VCaP (cell line): Measurements from ENCODE around the gene LCNL1.

Source experiments
- H3K27ac ChIP-seq: fragments of 450-650 bp; 2 replicates; pipeline ENCODE4 v1.5.1; 2017
- CTCF ChIP-seq: fragments of 450-650 bp; conservative IDR thresholded peaks from 2 replicates; pipeline ENCODE4 v1.5.1; 2017; ENCODE audit warnings: mild to moderate bottlenecking, moderate library complexity

The LCNL1 gene

DNA sequence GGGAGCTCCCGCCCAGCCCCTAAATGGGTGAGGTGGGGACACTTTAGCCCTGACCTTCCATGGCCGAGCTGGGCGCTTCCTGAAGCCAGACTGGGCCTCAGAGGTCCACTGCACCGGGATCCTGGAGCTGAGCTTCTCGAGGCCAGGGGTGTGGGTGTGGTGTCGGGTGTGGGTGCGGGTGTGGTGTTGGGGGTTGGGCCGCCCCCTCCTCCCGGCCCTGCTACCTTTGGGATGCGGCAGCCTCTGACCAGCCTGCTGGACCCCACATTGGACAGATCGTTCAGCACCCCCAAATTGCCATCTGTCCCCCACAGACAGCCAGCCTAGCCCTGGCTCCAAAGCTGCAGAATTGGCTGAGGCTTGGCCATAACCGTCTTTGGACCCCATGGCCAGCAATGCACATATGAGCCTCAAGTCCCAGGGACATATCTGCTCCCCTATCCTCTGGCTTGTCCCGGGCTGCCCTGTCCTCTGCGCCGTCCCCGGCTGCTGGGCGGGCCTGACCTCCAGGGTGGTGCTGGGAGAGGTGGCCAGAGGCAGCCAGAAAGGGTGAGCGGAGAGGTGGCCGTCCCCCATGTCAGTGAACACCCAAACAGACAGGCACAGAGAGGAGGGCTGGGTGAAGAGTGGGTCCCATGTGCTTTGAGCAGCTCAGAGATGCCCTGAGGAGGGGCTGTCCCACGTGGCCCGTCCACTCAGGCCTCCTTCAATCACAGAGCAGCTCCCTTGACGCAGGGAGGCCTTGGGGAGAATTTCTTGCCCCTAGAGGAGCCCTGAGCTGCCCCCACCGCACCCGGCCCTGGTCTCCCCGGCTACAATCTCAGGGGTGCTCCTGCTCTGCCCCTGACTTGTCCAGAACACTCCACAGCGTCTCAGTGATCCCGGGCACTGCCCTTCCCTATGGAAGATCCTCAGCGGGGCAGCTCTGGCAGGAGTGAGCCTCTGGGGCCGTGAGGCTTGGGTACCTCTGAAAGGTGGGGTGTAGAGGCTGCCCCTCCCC is 8.9 kb upstream of the LCNL1 start:
- no peak overlapping the region for H3K27ac ChIP-seq
- TF ChIP-seq CTCF, result no peak

GRCh38 chr9:136974817-136975535 is 7.8 kb upstream of the LCNL1 start:
- no peak for TF ChIP-seq CTCF
- no peak overlapping the region for H3K27ac ChIP-seq

- H3K27ac ChIP-seq, result no peak overlapping the region
- TF ChIP-seq CTCF, result no peak
These were observed 7.1 kb upstream of the LCNL1 start for GRCh38 chr9:136975644-136976043.

GRCh38 chr9:136977223-136977622 is 5.6 kb upstream of the LCNL1 start, which contains the start of gene PTGDS:
Gene PTGDS, plus strand, starts transcription at chr9:136977504. Its CDS starts 75 bp downstream, at chr9:136977579.
- peak within 1 kb of the TSS; percentile 31; the same call in 1 of the 2 replicates for H3K27ac ChIP-seq
- no peak for TF ChIP-seq CTCF

DNA sequence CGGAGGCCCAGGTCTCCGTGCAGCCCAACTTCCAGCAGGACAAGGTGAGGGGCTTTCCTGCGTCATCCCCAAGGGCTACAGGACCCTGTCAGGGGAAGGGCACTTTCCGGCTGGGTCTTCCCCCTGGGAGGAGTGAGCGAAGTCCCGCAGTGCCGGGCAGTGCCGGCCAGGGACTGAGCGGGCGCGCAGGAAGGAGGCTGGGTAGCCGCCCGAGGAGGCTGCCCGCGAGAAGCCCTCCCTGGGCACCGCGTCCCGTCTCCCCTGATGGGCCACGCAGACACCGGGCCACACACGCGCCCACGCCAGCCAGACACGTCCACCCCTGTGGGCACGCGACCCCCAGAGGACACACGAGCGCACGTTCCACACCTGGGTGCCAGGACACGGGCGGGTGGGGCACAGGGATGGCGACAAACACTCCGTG is 5.1 kb upstream of the LCNL1 start:
- peak overlapping the region; percentile 31; the same call in 1 of the 2 replicates for H3K27ac ChIP-seq
- TF ChIP-seq CTCF, result no peak

- no peak for TF ChIP-seq CTCF
- peak overlapping the region; percentile 31; the same call in 1 of the 2 replicates for H3K27ac ChIP-seq
These were observed 4.5 kb upstream of the LCNL1 start for GRCh38 chr9:136978073-136978864.
